Measurements from ENCODE around the gene PHACTR1. TPM values are rescaled to one million over a fixed set of nuclear protein-coding genes. Genes with fewer than 3 reads are reported as not detected.
A peak's percentile ranks its signal among the peaks of the same experiment; 100 is the strongest.
"Not testable (repeated sequence)": the region's sequence is repeated elsewhere in the genome, so short reads cannot be mapped to it uniquely, and the experiment has no call there.

PHACTR1 gene
- polyA plus RNA-seq, 3 donors = 9.9 to 14.8 (median 12.4) TPM

- DNase-seq (ENCODE audit: low read depth in 3 of 3, low spot score in 2 of 3) = no peak
Observed at GRCh38 chr6:12748815-12749521, 32.4 kb downstream of the PHACTR1 start.

GRCh38 chr6:12749531-12750379 is 33.2 kb downstream of the PHACTR1 start:
- no peak for DNase-seq (ENCODE audit: low read depth in 3 of 3, low spot score in 2 of 3)

GRCh38 chr6:12750416-12750815 is 33.8 kb downstream of the PHACTR1 start:
- no peak for DNase-seq (ENCODE audit: low read depth in 3 of 3, low spot score in 2 of 3)

GRCh38 chr6:12751694-12752325 is 35.2 kb downstream of the PHACTR1 start:
- DNase-seq (ENCODE audit: low read depth in 3 of 3, low spot score in 2 of 3) = peak; percentile 40 to 68 (median 58)

- no peak for DNase-seq (ENCODE audit: low read depth in 3 of 3, low spot score in 2 of 3)
Observed at GRCh38 chr6:12753036-12753435, 36.5 kb downstream of the PHACTR1 start.

GRCh38 chr6:12760226-12760625 is 43.7 kb downstream of the PHACTR1 start:
- DNase-seq (ENCODE audit: low read depth in 3 of 3, low spot score in 2 of 3) = no peak

GRCh38 chr6:12760911-12761310 is 44.3 kb downstream of the PHACTR1 start:
- DNase-seq (ENCODE audit: low read depth in 3 of 3, low spot score in 2 of 3) = no peak

GRCh38 chr6:12761376-12762115 is 45.0 kb downstream of the PHACTR1 start:
- DNase-seq (ENCODE audit: low read depth in 3 of 3, low spot score in 2 of 3) = no peak

GRCh38 chr6:12762731-12763434 is 46.3 kb downstream of the PHACTR1 start:
- not testable (repeated sequence) for DNase-seq (ENCODE audit: low read depth in 3 of 3, low spot score in 2 of 3)

- no peak for DNase-seq (ENCODE audit: low read depth in 3 of 3, low spot score in 2 of 3)
Observed at GRCh38 chr6:12766365-12766764, 49.8 kb downstream of the PHACTR1 start.

- no peak for DNase-seq (ENCODE audit: low read depth in 3 of 3, low spot score in 2 of 3)
Observed at GRCh38 chr6:12767016-12767415, 50.4 kb downstream of the PHACTR1 start.

- no peak for DNase-seq (ENCODE audit: low read depth in 3 of 3, low spot score in 2 of 3)
Observed at GRCh38 chr6:12769556-12770256, 53.1 kb downstream of the PHACTR1 start.

GRCh38 chr6:12772416-12772815 is 55.8 kb downstream of the PHACTR1 start:
- no peak for DNase-seq (ENCODE audit: low read depth in 3 of 3, low spot score in 2 of 3)

- no peak for DNase-seq (ENCODE audit: low read depth in 3 of 3, low spot score in 2 of 3)
Observed at GRCh38 chr6:12776291-12776690, 59.7 kb downstream of the PHACTR1 start.

- no peak for DNase-seq (ENCODE audit: low read depth in 3 of 3, low spot score in 2 of 3)
Observed at GRCh38 chr6:12779772-12780171, 63.2 kb downstream of the PHACTR1 start.

GRCh38 chr6:12782136-12782535 is 65.6 kb downstream of the PHACTR1 start:
- DNase-seq (ENCODE audit: low read depth in 3 of 3, low spot score in 2 of 3) = no peak

GRCh38 chr6:12785301-12785700 is 68.7 kb downstream of the PHACTR1 start:
- DNase-seq (ENCODE audit: low read depth in 3 of 3, low spot score in 2 of 3) = no peak

GRCh38 chr6:12785921-12786320 is 69.4 kb downstream of the PHACTR1 start:
- no peak for DNase-seq (ENCODE audit: low read depth in 3 of 3, low spot score in 2 of 3)

GRCh38 chr6:12791371-12791770 is 74.8 kb downstream of the PHACTR1 start:
- DNase-seq (ENCODE audit: low read depth in 3 of 3, low spot score in 2 of 3) = no peak

- DNase-seq (ENCODE audit: low read depth in 3 of 3, low spot score in 2 of 3) = no peak
Observed at GRCh38 chr6:12798326-12798725, 81.8 kb downstream of the PHACTR1 start.

Data from right renal cortex interstitium (tissue), 3 donors.